ENCODE data around the gene DGKQ.

- TF ChIP-seq CTCF (IDR thresholded peaks at IDR 0.05 in 8 of 11, conservative IDR thresholded peaks at IDR 0.05 in 3 of 11) (no peak), POLR2AphosphoS5 (IDR thresholded peaks at IDR 0.05) (peak in 2 of 3 donors; percentile 41 to 47)
These were observed 40.1 kb upstream of the DGKQ start for GRCh38 chr4:1013225-1014073.

Measured in spleen (tissue), 7 donors.